NCI-H128 (cell line): ENCODE results near the gene CABYR.

Experiments
- DNase-seq: peaks from one replicate; lab custom pipeline; 2025; ENCODE audit not compliant: unreplicated experiment; lab: John Stamatoyannopoulos, UW

Gene CABYR

GRCh38 chr18:24189007-24189528, 50.2 kb downstream of the CABYR start:
- DNase-seq = no peak

GRCh38 chr18:24189664-24190346, 50.9 kb downstream of the CABYR start:
- no peak for DNase-seq

- no peak for DNase-seq
Observed at GRCh38 chr18:24190590-24190989, 51.7 kb downstream of the CABYR start.

GRCh38 chr18:24195296-24196053, 56.6 kb downstream of the CABYR start:
- DNase-seq = no peak

- DNase-seq = no peak
Observed at GRCh38 chr18:24196764-24197163, 57.9 kb downstream of the CABYR start.

- no peak for DNase-seq
Observed at GRCh38 chr18:24197412-24197811, 58.5 kb downstream of the CABYR start.

- no peak for DNase-seq
Observed at GRCh38 chr18:24198461-24198860, 59.6 kb downstream of the CABYR start.

- DNase-seq = no peak
Observed at GRCh38 chr18:24199372-24199962, 60.6 kb downstream of the CABYR start.

- no peak for DNase-seq
Observed at GRCh38 chr18:24200494-24201290, 61.8 kb downstream of the CABYR start.

- no peak for DNase-seq
Observed at GRCh38 chr18:24201699-24202687, 63.1 kb downstream of the CABYR start.

- no peak for DNase-seq
Observed at GRCh38 chr18:24204904-24205303, 66.0 kb downstream of the CABYR start.

GRCh38 chr18:24208270-24209035, 69.6 kb downstream of the CABYR start:
- DNase-seq = no peak

GRCh38 chr18:24209558-24209957, 70.7 kb downstream of the CABYR start:
- DNase-seq = no peak
